SU-DHL-6 (cell line): Measurements from ENCODE around the gene HOXA6.

ENCODE experiments used
- H2AFZ ChIP-seq: fragments of 200-600 bp; sonication (generic); 2 replicates; pipeline ENCODE4 v1.6.1; 2014; ENCODE audit warnings: low read depth, mild to moderate bottlenecking, moderate library complexity, mixed read lengths, antibody characterized with exemption, low read length; ENCODE audit not compliant: severe bottlenecking
- H3F3A ChIP-seq: fragments of 200-600 bp; shearing (Covaris generic); 2 replicates; pipeline ENCODE4 v1.6.0; 2016; ENCODE audit warnings: antibody characterized with exemption, mild to moderate bottlenecking; ENCODE audit not compliant: insufficient read depth
- H3K27ac ChIP-seq: fragments of 200-600 bp; sonication (generic); 2 replicates; pipeline ENCODE4 v1.5.1; 2016; ENCODE audit warnings: low read depth, mild to moderate bottlenecking, low read length, moderate library complexity, mixed read lengths
- H3K27me3 ChIP-seq: fragments of 200-600 bp; sonication (generic), shearing (Covaris generic); 2 replicates; pipeline ENCODE4 v1.6.0; 2014; ENCODE audit warnings: mild to moderate bottlenecking, low read length
- H3K36me3 ChIP-seq: fragments of 200-600 bp; sonication (generic); 2 replicates; pipeline ENCODE4 v1.6.1; 2014; ENCODE audit warnings: mild to moderate bottlenecking, low read length, mixed read lengths
- H3K4me2 ChIP-seq: fragments of 300-600, 200-600 bp; shearing (Covaris generic), sonication (generic); 2 replicates; pipeline ENCODE4 v1.6.0; 2014; ENCODE audit warnings: low read length, low read depth, mild to moderate bottlenecking; ENCODE audit not compliant: poor library complexity, severe bottlenecking
- H3K4me3 ChIP-seq: fragments of 200-600 bp; sonication (generic); 2 replicates; pipeline ENCODE4 v1.5.1; 2014; ENCODE audit warnings: antibody characterized with exemption, low read length, mild to moderate bottlenecking, mixed read lengths; ENCODE audit not compliant: insufficient read depth, poor library complexity, severe bottlenecking
- H3K79me2 ChIP-seq: fragments of 200-600 bp; sonication (generic); 2 replicates; pipeline ENCODE4 v1.6.1; 2014; ENCODE audit warnings: mild to moderate bottlenecking, low read length, moderate library complexity; ENCODE audit not compliant: insufficient read depth
- H3K9ac ChIP-seq: fragments of 200-600 bp; sonication (generic); 2 replicates; pipeline ENCODE4 v1.7.0; 2014; ENCODE audit warnings: mild to moderate bottlenecking, low read length
- H3K9me2 ChIP-seq: fragments of 200-600 bp; sonication (generic); replicated peaks from 2 replicates; pipeline ENCODE4 v1.6.1; 2014; ENCODE audit warnings: low read length; ENCODE audit not compliant: insufficient read depth
- H3K9me3 ChIP-seq: fragments of 200-600 bp; sonication (generic); 2 replicates; pipeline ENCODE4 v1.6.1; 2014; ENCODE audit warnings: low read length, mixed read lengths; ENCODE audit not compliant: insufficient read depth
- H4K20me1 ChIP-seq: fragments of 200-600 bp; sonication (generic); 2 replicates; pipeline ENCODE4 v1.6.1; 2014; ENCODE audit warnings: low read depth, mild to moderate bottlenecking, antibody characterized with exemption, low read length, moderate library complexity, mixed read lengths
- CTCF ChIP-seq: fragments of 200-600 bp; sonication (generic); IDR thresholded peaks from one replicate; pipeline ENCODE4 v1.5.1; 2017; ENCODE audit warnings: antibody characterized with exemption, mild to moderate bottlenecking, low read length, moderate library complexity; ENCODE audit not compliant: insufficient read depth, poor library complexity, severe bottlenecking
- EZH2phosphoT487 ChIP-seq: fragments of 200-600 bp; sonication (generic), shearing (Covaris generic); conservative IDR thresholded peaks from 2 replicates; pipeline ENCODE4 v1.6.1; 2018; ENCODE audit warnings: mild to moderate bottlenecking, antibody characterized with exemption, low read length, moderate library complexity, mixed read lengths

The HOXA6 gene

GRCh38 chr7:27173511-27173955 lies 26.0 kb upstream of the HOXA6 start:
- H3K27me3 ChIP-seq: no peaks in the 10 kb centered on the region
- no peaks in the 10 kb centered on the region for H3F3A ChIP-seq
- TF ChIP-seq CTCF: no peak
- TF ChIP-seq EZH2phosphoT487: no peak
- H3K4me3 ChIP-seq: no peak overlapping the region
- no peaks in the 10 kb centered on the region for H3K79me2 ChIP-seq
- no peaks in the 10 kb centered on the region for H3K9me3 ChIP-seq
- H3K9me2 ChIP-seq: no peaks in the 10 kb centered on the region
- no peak overlapping the region for H3K27ac ChIP-seq
- no peaks in the 10 kb centered on the region for H4K20me1 ChIP-seq
- no peaks in the 10 kb centered on the region for H3K36me3 ChIP-seq
- H3K9ac ChIP-seq: no peak overlapping the region
- H3K4me2 ChIP-seq: no peak overlapping the region
- no peak overlapping the region for H2AFZ ChIP-seq

GRCh38 chr7:27172823-27173510 lies 25.4 kb upstream of the HOXA6 start:
- Histone ChIP-seq H3K4me2 (no peak overlapping the region), H3K36me3 (no peaks in the 10 kb centered on the region), H3K9ac (no peak overlapping the region), H3K9me2 (no peaks in the 10 kb centered on the region), H3K79me2 (no peaks in the 10 kb centered on the region), H4K20me1 (no peaks in the 10 kb centered on the region), H3K9me3 (no peaks in the 10 kb centered on the region), H3K4me3 (no peak overlapping the region), H3F3A (no peaks in the 10 kb centered on the region), H3K27ac (no peak overlapping the region), H2AFZ (no peak overlapping the region), H3K27me3 (no peaks in the 10 kb centered on the region)
- TF ChIP-seq EZH2phosphoT487 (no peak), CTCF (no peak)

DNA sequence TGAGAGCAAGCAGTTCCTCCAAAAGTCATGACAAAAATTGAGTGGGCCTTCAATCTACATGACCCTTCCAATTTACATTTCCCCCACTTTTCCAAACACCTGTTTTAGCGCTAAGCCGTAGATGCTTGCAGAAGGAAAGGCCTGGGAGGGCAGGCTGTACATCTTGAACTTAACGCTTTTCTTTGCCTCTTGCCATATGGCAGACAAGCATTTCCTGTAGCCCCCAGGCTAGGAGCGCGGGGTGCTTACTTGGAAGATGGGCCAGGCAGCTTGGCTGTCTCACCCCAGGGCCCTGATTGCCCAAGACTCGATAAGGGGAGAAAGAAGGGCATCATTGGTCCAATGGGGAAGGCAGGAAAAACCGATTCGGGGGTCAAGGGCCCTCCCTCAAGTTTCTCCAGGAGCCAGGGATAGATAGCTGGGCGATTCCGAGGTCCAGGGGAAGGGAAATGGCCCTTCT lies 24.8 kb upstream of the HOXA6 start:
- H3K36me3 ChIP-seq: no peaks in the 10 kb centered on the region
- TF ChIP-seq CTCF: no peak
- TF ChIP-seq EZH2phosphoT487: no peak
- H3K9me3 ChIP-seq: no peaks in the 10 kb centered on the region
- no peak overlapping the region for H3K4me3 ChIP-seq
- no peak overlapping the region for H3K27ac ChIP-seq
- H3K9ac ChIP-seq: no peak overlapping the region
- H3F3A ChIP-seq: no peaks in the 10 kb centered on the region
- H3K79me2 ChIP-seq: no peaks in the 10 kb centered on the region
- H3K4me2 ChIP-seq: no peak overlapping the region
- H2AFZ ChIP-seq: no peak overlapping the region
- H3K9me2 ChIP-seq: no peaks in the 10 kb centered on the region
- H4K20me1 ChIP-seq: no peaks in the 10 kb centered on the region
- H3K27me3 ChIP-seq: no peaks in the 10 kb centered on the region
